Left kidney (tissue), 2 donors: Measurements from ENCODE around the gene STRC. TPM values are rescaled to one million over a fixed set of nuclear protein-coding genes. Genes with fewer than 3 reads are reported as not detected.
"Not testable (repeated sequence)": the region's sequence is repeated elsewhere in the genome, so short reads cannot be mapped to it uniquely, and the experiment has no call there.

Source experiments
- DNase-seq: peaks from one replicate; pipeline ENCODE4 v3.0.0-alpha.2; 2013
- polyA plus RNA-seq: library from polyadenylated mRNA; unstranded; fragments of 120-200 nt; gene quantifications from one replicate; pipeline ENCODE4 v1.2.1, GENCODE V29; 2013; ENCODE audit not compliant: insufficient read length

Gene STRC
- polyA plus RNA-seq, 1 donor: 1.8 TPM

- DNase-seq: not testable (repeated sequence)
Measured at GRCh38 chr15:43563793-43564192, 54.8 kb downstream of the STRC start.

GRCh38 chr15:43562753-43563152, 55.8 kb downstream of the STRC start:
- DNase-seq: not testable (repeated sequence)

GRCh38 chr15:43552986-43553385, 65.6 kb downstream of the STRC start:
- no peak for DNase-seq

- no peak for DNase-seq
Measured at GRCh38 chr15:43552256-43552655, 66.3 kb downstream of the STRC start.

GRCh38 chr15:43550527-43551363, 67.9 kb downstream of the STRC start:
- no peak for DNase-seq

Other genes starting within 250 kb of the STRC start
- 36.0 TPM for gene ZSCAN29, start 247.8 kb downstream of the STRC start, polyA plus RNA-seq
- 29.7 TPM for gene TUBGCP4, start 247.7 kb downstream of the STRC start, polyA plus RNA-seq
- 110 TPM for gene TP53BP1, start 125.6 kb downstream of the STRC start, polyA plus RNA-seq
- 9.3 TPM for gene MAP1A, start 101.2 kb downstream of the STRC start, polyA plus RNA-seq
- gene PPIP5K1, start 28.6 kb downstream of the STRC start, polyA plus RNA-seq: 37.2 TPM
- 3.4 TPM for gene CKMT1B, start 24.8 kb downstream of the STRC start, polyA plus RNA-seq
- 11.9 TPM for gene CATSPER2, start 30.0 kb upstream of the STRC start, polyA plus RNA-seq
- 2.5 TPM for gene CKMT1A, start 75.1 kb upstream of the STRC start, polyA plus RNA-seq
- gene PDIA3, start 127.6 kb upstream of the STRC start, polyA plus RNA-seq: 569 TPM
- gene ELL3, start 158.2 kb upstream of the STRC start, polyA plus RNA-seq: 4.6 TPM
- gene SERF2, start 173.5 kb upstream of the STRC start, polyA plus RNA-seq: 529 TPM
- not detected for gene SERINC4, start 181.4 kb upstream of the STRC start, polyA plus RNA-seq
- 21.6 TPM for gene HYPK, start 181.8 kb upstream of the STRC start, polyA plus RNA-seq
- gene MFAP1, start 205.9 kb upstream of the STRC start, polyA plus RNA-seq: 65.8 TPM
- 20.4 TPM for gene WDR76, start 208.2 kb upstream of the STRC start, polyA plus RNA-seq